Mesendoderm (in vitro differentiated cells): ENCODE measurements around the gene KIF7.

ENCODE experiments used
- DNase-seq: peaks from one replicate; pipeline ENCODE4 v3.0.0; 2013
- H2AK5ac ChIP-seq: 2 replicates; pipeline ENCODE4 v1.6.1; 2013; ENCODE audit warnings: low read length, inconsistent platforms
- H2BK120ac ChIP-seq: 2 replicates; pipeline ENCODE4 v1.6.1; 2013; ENCODE audit warnings: low read depth, mild to moderate bottlenecking, low read length, moderate library complexity, mixed read lengths
- H2BK15ac ChIP-seq: replicated peaks from 2 replicates; pipeline ENCODE4 v1.6.1; 2013; ENCODE audit warnings: low read depth, mild to moderate bottlenecking, moderate library complexity
- H2BK5ac ChIP-seq: 2 replicates; pipeline ENCODE4 v1.6.1; 2013; ENCODE audit warnings: low read length, inconsistent platforms
- H3K18ac ChIP-seq: 2 replicates; pipeline ENCODE4 v1.6.1; 2013; ENCODE audit warnings: mild to moderate bottlenecking, low read length, mixed read lengths
- H3K23ac ChIP-seq: one replicate; pipeline ENCODE4 v1.6.1; 2013; ENCODE audit warnings: low read length
- H3K27ac ChIP-seq: 2 replicates; pipeline ENCODE4 v1.5.1; 2013; ENCODE audit warnings: low read depth, mild to moderate bottlenecking, inconsistent platforms, low read length, moderate library complexity
- H3K27me3 ChIP-seq: 2 replicates; pipeline ENCODE4 v1.6.1; 2013; ENCODE audit warnings: low read length, control low read depth, mild to moderate bottlenecking, inconsistent platforms; ENCODE audit not compliant: insufficient read depth, poor library complexity
- H3K36me3 ChIP-seq: 2 replicates; pipeline ENCODE4 v1.6.1; 2013; ENCODE audit warnings: low read length, inconsistent platforms; ENCODE audit not compliant: control insufficient read depth, insufficient read depth
- H3K4ac ChIP-seq: one replicate; pipeline ENCODE4 v1.6.1; 2013; ENCODE audit warnings: low read depth, mild to moderate bottlenecking, low read length, moderate library complexity
- H3K4me1 ChIP-seq: 2 replicates; pipeline ENCODE4 v1.6.1; 2013; ENCODE audit warnings: low read depth, low read length, inconsistent platforms; ENCODE audit not compliant: control insufficient read depth
- H3K4me2 ChIP-seq: 2 replicates; pipeline ENCODE4 v1.6.1; 2013; ENCODE audit warnings: low read length
- H3K4me3 ChIP-seq: 2 replicates; pipeline ENCODE4 v1.5.1; 2013; ENCODE audit warnings: mild to moderate bottlenecking, low read length
- H3K56ac ChIP-seq: one replicate; pipeline ENCODE4 v1.6.1; 2013; ENCODE audit warnings: low read length
- H3K79me1 ChIP-seq: 2 replicates; pipeline ENCODE4 v1.6.1; 2013; ENCODE audit warnings: low read length, inconsistent platforms
- H3K79me2 ChIP-seq: 2 replicates; pipeline ENCODE4 v1.6.1; 2013; ENCODE audit warnings: mild to moderate bottlenecking, low read length; ENCODE audit not compliant: control insufficient read depth, insufficient read depth
- H3K9ac ChIP-seq: 2 replicates; pipeline ENCODE4 v1.6.1; 2013; ENCODE audit warnings: low read length, inconsistent platforms
- H4K5ac ChIP-seq: one replicate; pipeline ENCODE4 v1.6.1; 2013; ENCODE audit warnings: low read length
- H4K8ac ChIP-seq: one replicate; pipeline ENCODE4 v1.6.1; 2013; ENCODE audit warnings: low read depth, mild to moderate bottlenecking, control low read depth, low read length, moderate library complexity
- WGBS: extraction: QIAGEN DNeasy Blood & Tissue Kit; methylation state at CpG from one replicate; pipeline ENCODE4 v1.1.7; 2013; ENCODE audit warnings: low lambda C conversion rate, missing lambda C conversion rate; ENCODE audit not compliant: insufficient coverage; ENCODE audit errors: extremely low coverage; 5-methylcytosine and 5-hydroxymethylcytosine counted together

Gene KIF7

GRCh38 chr15:89614164-89614563 is 41.1 kb downstream of the KIF7 start:
- no peaks in the 10 kb centered on the region for H3K27me3 ChIP-seq
- H3K4ac ChIP-seq, result no peak overlapping the region
- DNase-seq, result no peak
- H2BK5ac ChIP-seq, result no peak overlapping the region
- H3K36me3 ChIP-seq, result peaks cover 15% of the 10 kb centered on the region
- no peak overlapping the region for H3K4me2 ChIP-seq
- H3K56ac ChIP-seq, result no peak overlapping the region
- no peak overlapping the region for H3K4me3 ChIP-seq
- H2BK15ac ChIP-seq, result no peak overlapping the region
- H2BK120ac ChIP-seq, result no peak overlapping the region
- H3K23ac ChIP-seq, result no peak overlapping the region
- no peak overlapping the region for H4K8ac ChIP-seq
- no peak overlapping the region for H3K9ac ChIP-seq
- no peaks in the 10 kb centered on the region for H3K79me2 ChIP-seq
- no peak overlapping the region for H3K18ac ChIP-seq
- no CpG with 5 or more reads among the region's 1 CpG for whole genome bisulfite sequencing
- no peaks in the 10 kb centered on the region for H3K4me1 ChIP-seq
- no peak overlapping the region for H2AK5ac ChIP-seq
- no peak overlapping the region for H4K5ac ChIP-seq
- H3K27ac ChIP-seq, result no peak overlapping the region
- H3K79me1 ChIP-seq, result peaks cover 2% of the 10 kb centered on the region

GRCh38 chr15:89613031-89613430 is 42.2 kb downstream of the KIF7 start:
- H3K79me1 ChIP-seq, result peaks cover 2% of the 10 kb centered on the region
- no CpG with 5 or more reads among the region's 2 CpGs for WGBS
- no peaks in the 10 kb centered on the region for H3K4me1 ChIP-seq
- no peak overlapping the region for H3K56ac ChIP-seq
- H4K8ac ChIP-seq, result no peak overlapping the region
- H3K4me3 ChIP-seq, result no peak overlapping the region
- H2BK15ac ChIP-seq, result no peak overlapping the region
- H3K27me3 ChIP-seq, result no peaks in the 10 kb centered on the region
- no peak overlapping the region for H2BK120ac ChIP-seq
- no peak overlapping the region for H2BK5ac ChIP-seq
- peaks cover 15% of the 10 kb centered on the region for H3K36me3 ChIP-seq
- H3K4ac ChIP-seq, result no peak overlapping the region
- no peak overlapping the region for H3K9ac ChIP-seq
- DNase-seq, result no peak
- no peak overlapping the region for H4K5ac ChIP-seq
- H3K79me2 ChIP-seq, result no peaks in the 10 kb centered on the region
- H3K27ac ChIP-seq, result no peak overlapping the region
- H2AK5ac ChIP-seq, result no peak overlapping the region
- no peak overlapping the region for H3K4me2 ChIP-seq
- H3K23ac ChIP-seq, result no peak overlapping the region
- no peak overlapping the region for H3K18ac ChIP-seq

GRCh38 chr15:89611317-89611716 is 44.0 kb downstream of the KIF7 start:
- Histone ChIP-seq H2BK120ac (no peak overlapping the region), H3K79me2 (no peaks in the 10 kb centered on the region), H3K27me3 (no peaks in the 10 kb centered on the region), H3K4ac (no peak overlapping the region), H3K9ac (no peak overlapping the region), H3K23ac (no peak overlapping the region), H3K27ac (no peak overlapping the region), H4K8ac (no peak overlapping the region), H3K79me1 (peaks cover 2% of the 10 kb centered on the region), H2BK15ac (no peak overlapping the region), H4K5ac (no peak overlapping the region), H3K4me3 (no peak overlapping the region), H3K4me2 (no peak overlapping the region), H3K4me1 (no peaks in the 10 kb centered on the region), H3K36me3 (peaks cover 9% of the 10 kb centered on the region), H3K18ac (no peak overlapping the region), H2AK5ac (no peak overlapping the region), H3K56ac (no peak overlapping the region), H2BK5ac (no peak overlapping the region)
- no CpG with 5 or more reads among the region's 2 CpGs for WGBS
- DNase-seq, result no peak

GRCh38 chr15:89599021-89599420 is 56.2 kb downstream of the KIF7 start:
- Histone ChIP-seq H3K18ac (no peak overlapping the region), H3K79me1 (no peaks in the 10 kb centered on the region), H4K5ac (no peak overlapping the region), H3K4ac (no peak overlapping the region), H2BK120ac (no peak overlapping the region), H3K23ac (no peak overlapping the region), H3K27ac (no peak overlapping the region), H3K27me3 (no peaks in the 10 kb centered on the region), H3K79me2 (no peaks in the 10 kb centered on the region), H3K56ac (no peak overlapping the region), H2BK5ac (no peak overlapping the region), H4K8ac (no peak overlapping the region), H3K4me3 (no peak overlapping the region), H2AK5ac (no peak overlapping the region), H3K9ac (no peak overlapping the region), H3K36me3 (peaks cover 12% of the 10 kb centered on the region), H3K4me1 (no peaks in the 10 kb centered on the region), H3K4me2 (no peak overlapping the region), H2BK15ac (no peak overlapping the region)
- no peak for DNase-seq
- WGBS, result no CpG with 5 or more reads among the region's 4 CpGs

GRCh38 chr15:89593018-89593417 is 62.2 kb downstream of the KIF7 start:
- H3K79me1 ChIP-seq, result peaks cover 11% of the 10 kb centered on the region
- no peak overlapping the region for H3K9ac ChIP-seq
- no peak overlapping the region for H3K23ac ChIP-seq
- no peak overlapping the region for H2BK15ac ChIP-seq
- no peak overlapping the region for H4K5ac ChIP-seq
- no peaks in the 10 kb centered on the region for H3K27me3 ChIP-seq
- DNase-seq, result no peak
- H3K4ac ChIP-seq, result no peak overlapping the region
- H2BK5ac ChIP-seq, result no peak overlapping the region
- H3K27ac ChIP-seq, result no peak overlapping the region
- no peak overlapping the region for H3K18ac ChIP-seq
- no peak overlapping the region for H3K4me2 ChIP-seq
- H4K8ac ChIP-seq, result no peak overlapping the region
- H3K56ac ChIP-seq, result no peak overlapping the region
- H3K4me3 ChIP-seq, result no peak overlapping the region
- H2BK120ac ChIP-seq, result no peak overlapping the region
- no peaks in the 10 kb centered on the region for H3K4me1 ChIP-seq
- WGBS, result no CpG with 5 or more reads among the region's 4 CpGs
- peaks cover 16% of the 10 kb centered on the region for H3K36me3 ChIP-seq
- H2AK5ac ChIP-seq, result no peak overlapping the region
- no peaks in the 10 kb centered on the region for H3K79me2 ChIP-seq

GRCh38 chr15:89591834-89592233 is 63.4 kb downstream of the KIF7 start:
- H3K36me3 ChIP-seq, result peaks cover 22% of the 10 kb centered on the region
- H3K4ac ChIP-seq, result no peak overlapping the region
- H3K9ac ChIP-seq, result no peak overlapping the region
- no peak overlapping the region for H3K56ac ChIP-seq
- no peak overlapping the region for H3K4me2 ChIP-seq
- no peaks in the 10 kb centered on the region for H3K4me1 ChIP-seq
- H4K5ac ChIP-seq, result no peak overlapping the region
- no peaks in the 10 kb centered on the region for H3K27me3 ChIP-seq
- no peak overlapping the region for H3K18ac ChIP-seq
- no peak overlapping the region for H2BK15ac ChIP-seq
- H3K79me1 ChIP-seq, result peaks cover 16% of the 10 kb centered on the region
- H2BK120ac ChIP-seq, result no peak overlapping the region
- peaks cover 5% of the 10 kb centered on the region for H3K79me2 ChIP-seq
- no peak overlapping the region for H3K27ac ChIP-seq
- H4K8ac ChIP-seq, result no peak overlapping the region
- WGBS, result no CpG with 5 or more reads among the region's 5 CpGs
- no peak overlapping the region for H2AK5ac ChIP-seq
- DNase-seq, result no peak
- no peak overlapping the region for H3K4me3 ChIP-seq
- no peak overlapping the region for H2BK5ac ChIP-seq
- no peak overlapping the region for H3K23ac ChIP-seq
